Measurements from ENCODE around the gene SRP72. TPM values are rescaled to one million over a fixed set of nuclear protein-coding genes. Genes with fewer than 3 reads are reported as not detected.
A peak's percentile ranks its signal among the peaks of the same experiment; 100 is the strongest.

Gene SRP72
- total and polyA plus RNA-seq, 2 of the 8 experiments (the other 6 are each of a cell fraction or from before 2014, with no cell fraction given): 37.7 to 144 TPM

- Histone ChIP-seq H3K36me3 (ENCODE audit: control insufficient read depth in 2 of 4, insufficient read depth in 4 of 4, low read length in 3 of 4) (peaks cover 0 to 10% (median 0%) of the 10 kb centered on the region in 4 experiments; a peak in 1 of 8 replicates), H4K91ac (replicated peaks; ENCODE audit: insufficient read length, low read length) (peak within 1 kb of the TSS; percentile 97), H3K4ac (replicated peaks; ENCODE audit: insufficient read length, low read depth, low read length) (peak within 1 kb of the TSS; percentile 91), H2BK20ac (ENCODE audit: low read length) (no peak within 1 kb of the TSS), H3K27me3 (replicated peaks in 1 of 4; ENCODE audit: control insufficient read depth in 3 of 4, extremely low read depth in 1 of 4, insufficient read depth in 3 of 4, low read length in 3 of 4) (no peaks in the 10 kb centered on the region), H2BK120ac (replicated peaks; ENCODE audit: low read depth, low read length) (peak within 1 kb of the TSS; percentile 33), H3K14ac (ENCODE audit: insufficient read length) (no peak within 1 kb of the TSS), H2AFZ (ENCODE audit: low read length) (peak within 1 kb of the TSS; percentile 81; the same call in 1 of the 2 replicates), H3K4me2 (ENCODE audit: insufficient read depth in 1 of 2, low read depth in 2 of 2, low read length in 2 of 2) (peak within 1 kb of the TSS; percentile 82 to 91), H3K18ac (ENCODE audit: extremely low read depth, low read length) (peak within 1 kb of the TSS; percentile 97), H3K27ac (ENCODE audit: low read depth, low read length) (peak within 1 kb of the TSS; percentile 92), H2AK5ac (ENCODE audit: low read depth, low read length) (peak within 1 kb of the TSS; percentile 84), H3K79me1 (ENCODE audit: low read depth, low read length) (no peaks in the 10 kb centered on the region), H3K23me2 (ENCODE audit: low read depth, low read length) (peaks cover 15% of the 10 kb centered on the region), H3K56ac (replicated peaks; ENCODE audit: insufficient read length, low read depth, low read length) (peak within 1 kb of the TSS; percentile 98), H4K8ac (ENCODE audit: extremely low read depth, insufficient read depth, low read length) (peak within 1 kb of the TSS; percentile 93), H3K4me1 (replicated peaks in 1 of 4; ENCODE audit: control insufficient read depth in 3 of 4, insufficient read depth in 4 of 4, low read length in 3 of 4) (peaks cover 0 to 2% (median 1%) of the 10 kb centered on the region in 4 experiments; a peak in 5 of 7 replicates), H3K9me3 (ENCODE audit: insufficient read depth in 2 of 2, low read depth in 1 of 2, low read length in 1 of 2) (no peaks in the 10 kb centered on the region), H3K4me3 (ENCODE audit: extremely low read depth in 1 of 4, insufficient read depth in 2 of 4, low read depth in 3 of 4, low read length in 4 of 4) (peak within 1 kb of the TSS; percentile 87 to 96 (median 90)), H3K79me2 (ENCODE audit: control insufficient read depth in 1 of 2, insufficient read depth in 2 of 2, low read length in 2 of 2) (peaks cover 52 to 92% of the 10 kb centered on the region in 2 experiments), H4K5ac (ENCODE audit: insufficient read length, low read depth, low read length) (peak within 1 kb of the TSS; percentile 94), H2BK12ac (ENCODE audit: low read depth, low read length) (peak within 1 kb of the TSS; percentile 90), H4K20me1 (replicated peaks in 1 of 2; ENCODE audit: control insufficient read depth in 1 of 2, insufficient read depth in 2 of 2, low read length in 2 of 2) (peaks cover 14% of the 10 kb centered on the region in 2 experiments), H2BK5ac (ENCODE audit: low read depth, low read length) (peak within 1 kb of the TSS; percentile 95), H2BK15ac (ENCODE audit: low read length) (peak within 1 kb of the TSS; percentile 65; the same call in 1 of the 2 replicates), H3K9ac (replicated peaks in 1 of 4; ENCODE audit: extremely low read depth in 1 of 4, low read depth in 3 of 4, low read length in 3 of 4) (peak within 1 kb of the TSS; percentile 88 to 98 (median 92)), H3K23ac (ENCODE audit: insufficient read length) (no peak within 1 kb of the TSS)
- WGBS, 2 experiments (ENCODE audit: extremely low coverage in 1 of 2, insufficient coverage in 1 of 2, insufficient read length in 1 of 2, insufficient replicate concordance in 2 of 2, low coverage in 1 of 2, low lambda C conversion rate in 2 of 2, missing lambda C conversion rate in 1 of 2): 0% methylated on average over 44 of the region's 61 CpGs; no CpG with 5 or more reads in 1 of the 2 experiments
- no peak for FAIRE-seq
- peak; percentile 95 to 99 for DNase-seq (ENCODE audit: low read depth in 1 of 2, low spot score in 2 of 2)
- ChIA-PET POLR2A (ENCODE audit: partially characterized antibody) (interaction anchor here (0.8 to 7.7 kb wide), 22 partner anchors 10 to 542 kb away, joined by 3 to 121 read pairs (median 8); partner anchors contain the start of genes AASDH, ARL9, NOA1 and POLR2B), CTCF (ENCODE audit: partially characterized antibody) (interaction anchor here (0.7 to 3.3 kb wide), 7 partner anchors 10 to 402 kb away, joined by 3 to 16 read pairs (median 4); no protein-coding TSS in a partner anchor)
- TF ChIP-seq FOSL1 (IDR thresholded peaks at IDR 0.05; ENCODE audit: insufficient read depth, low read depth, low read length): no peak
- TF ChIP-seq SIX5 (IDR thresholded peaks at IDR 0.05; ENCODE audit: low read depth, low read length): no peak
- peak; percentile 74 for TF ChIP-seq JUND (IDR thresholded peaks at IDR 0.05; ENCODE audit: low read length)
- TF ChIP-seq SIRT6 (IDR thresholded peaks at IDR 0.05; ENCODE audit: low read length): no peak
- TF ChIP-seq JUN (IDR thresholded peaks at IDR 0.05; ENCODE audit: low read depth, low read length): no peak
- TF ChIP-seq TCF12 (IDR thresholded peaks at IDR 0.05; ENCODE audit: low read depth, low read length): no peak
- TF ChIP-seq CBX8 (IDR thresholded peaks at IDR 0.05; ENCODE audit: borderline replicate concordance, low read depth, low read length): no peak
These were observed 32.1 kb upstream of the SRP72 start, which contains the start of gene PPAT for GRCh38 chr4:56435140-56435926. Gene PPAT (minus strand): TSS chr4:56435615. CDS start chr4:56435477, 138 bp downstream.
